T-helper 2 cell treated with Interferon-gamma antibody and Interleukin-4, amounts not matched to agents 100 ng/mL and 5 ng/mL, for 36 hours (primary cell): ENCODE results near the gene LIPE. TPM values are rescaled to one million over a fixed set of nuclear protein-coding genes. Genes with fewer than 3 reads are reported as not detected.

ENCODE experiments used
- intact Hi-C: fragments of 100-400 bp; cut with micrococcal nuclease; formaldehyde crosslinking; loops from one replicate; pipeline ENCODE4 v1.15.1; 2023
- total RNA-seq: library from RNA; stranded (reverse); gene quantifications from 2 replicates; pipeline ENCODE4 v1.2.3, GENCODE V29; 2022

The LIPE gene
- total RNA-seq, 1 donor from 2014 or later = 29.1 TPM

GRCh38 chr19:42360787-42361544 lies 66.2 kb downstream of the LIPE start:
- intact Hi-C loops = no loop called here

- intact Hi-C loops = no loop called here
Observed at GRCh38 chr19:42357290-42357689, 69.9 kb downstream of the LIPE start.

- intact Hi-C loops = no loop called here
Observed at GRCh38 chr19:42356686-42357085, 70.5 kb downstream of the LIPE start.

GRCh38 chr19:42355896-42356295 lies 71.3 kb downstream of the LIPE start:
- intact Hi-C loops = no loop called here

GRCh38 chr19:42353341-42354015 lies 73.7 kb downstream of the LIPE start:
- intact Hi-C loops = no loop called here

- intact Hi-C loops = no loop called here
Observed at GRCh38 chr19:42352301-42353259, 74.6 kb downstream of the LIPE start.

Other genes starting within 250 kb of the LIPE start
- 40.3 and 40.4 TPM in 2 replicates for gene DEDD2, start 209.7 kb downstream of the LIPE start, total RNA-seq
- gene ZNF526, start 207.1 kb downstream of the LIPE start, total RNA-seq = 18.4 and 20.0 TPM in 2 replicates
- 49.1 and 49.4 TPM in 2 replicates for gene GSK3A, start 184.8 kb downstream of the LIPE start, total RNA-seq
- gene ERF, start 172.3 kb downstream of the LIPE start, total RNA-seq = 36.2 and 41.4 TPM in 2 replicates
- gene CIC, start 158.1 kb downstream of the LIPE start, total RNA-seq = 70.0 and 71.8 TPM in 2 replicates
- gene PRR19, start 125.3 kb downstream of the LIPE start, total RNA-seq = 0.64 TPM in 2 replicates
- 40.5 and 45.8 TPM in 2 replicates for gene PAFAH1B3, start 124.8 kb downstream of the LIPE start, total RNA-seq
- 0.77 TPM in 1 of 2 replicates, not detected in the other for gene TMEM145, start 114.1 kb downstream of the LIPE start, total RNA-seq
- 4.2 and 5.0 TPM in 2 replicates for gene MEGF8, start 101.8 kb downstream of the LIPE start, total RNA-seq
- 0.34 TPM in 1 of 2 replicates, not detected in the other for gene CNFN, start 37.1 kb downstream of the LIPE start, total RNA-seq
- not detected in 2 replicates for gene CXCL17, start 15.6 kb upstream of the LIPE start, total RNA-seq
- 26.9 and 27.6 TPM in 2 replicates for gene CEACAM1, start 101.1 kb upstream of the LIPE start, total RNA-seq
- gene CEACAM8, start 167.5 kb upstream of the LIPE start, total RNA-seq = not detected in 2 replicates